Sciatic nerve (tissue), 2 donors: Measurements from ENCODE around the gene TCAP. TPM values are rescaled to one million over a fixed set of nuclear protein-coding genes. Genes with fewer than 3 reads are reported as not detected.

ENCODE experiments used
- ATAC-seq: fragments of 200-7000 bp; cut with Tn5 transposase; one replicate; pipeline ENCODE4 v1.9.1; 2020; ENCODE audit warnings: mild to moderate bottlenecking, moderate library complexity
- DNase-seq: peaks from one replicate; pipeline ENCODE4 v3.0.0-alpha.2; 2020; ENCODE audit warnings: low spot score
- intact Hi-C: fragments of 100-400 bp; cut with DNase I; formaldehyde crosslinking; loops from one replicate; pipeline ENCODE4 v1.14.2; 2022
- total RNA-seq: library from RNA; stranded (reverse); fragmentation: NEBNext Ultra II Directional; extraction: Animal tissue kit (Norgen Biotek cat#: 25700); gene quantifications from one replicate; pipeline ENCODE4 v1.2.1, GENCODE V29; 2021
- donor health status: DM: no; HTN: no; CAD: no.
- donor health status: DM: no; HTN: no; CAD: no.

The TCAP gene
- total RNA-seq, 1 donor from 2014 or later = 2.0 TPM

- intact Hi-C loops = no loop called here
- no peak for ATAC-seq
- no peak for DNase-seq
These were observed 46.7 kb downstream of the TCAP start for GRCh38 chr17:39711851-39712250.

- DNase-seq (no peak), ATAC-seq (no peak)
- intact Hi-C loops = no loop called here
These were observed 49.1 kb downstream of the TCAP start for GRCh38 chr17:39714234-39714633.

- DNase-seq (no peak), ATAC-seq (peak; percentile 7)
- intact Hi-C loops = no loop called here
These were observed 50.4 kb downstream of the TCAP start for GRCh38 chr17:39715375-39716072.

Other genes starting within 250 kb of the TCAP start
- gene MED1, start 214.1 kb upstream of the TCAP start, total RNA-seq = 36.4 TPM
- gene CDK12, start 203.9 kb upstream of the TCAP start, total RNA-seq = 65.2 TPM
- gene NEUROD2, start 57.4 kb upstream of the TCAP start, total RNA-seq = not detected
- 3.3 TPM for gene PPP1R1B, start 38.4 kb upstream of the TCAP start, total RNA-seq
- 81.8 TPM for gene STARD3, start 28.2 kb upstream of the TCAP start, total RNA-seq
- gene PNMT, start 3.1 kb downstream of the TCAP start, total RNA-seq = 1.3 TPM
- gene PGAP3, start 22.7 kb downstream of the TCAP start, total RNA-seq = 16.0 TPM
- gene ERBB2, start 34.7 kb downstream of the TCAP start, total RNA-seq = 131 TPM
- gene MIEN1, start 65.2 kb downstream of the TCAP start, total RNA-seq = 18.5 TPM
- gene GRB7, start 72.6 kb downstream of the TCAP start, total RNA-seq = 1.6 TPM
- gene IKZF3, start 199.0 kb downstream of the TCAP start, total RNA-seq = 2.6 TPM
- not detected for gene ZPBP2, start 202.9 kb downstream of the TCAP start, total RNA-seq